DND-41 (cell line): ENCODE data around the gene TCEAL9.
"Not testable (repeated sequence)": the region's sequence is repeated elsewhere in the genome, so short reads cannot be mapped to it uniquely, and the experiment has no call there.

Source experiments
- ATAC-seq: fragments of 200-7000 bp; cut with Tn5 transposase; 3 replicates; pipeline ENCODE4 v1.9.1; 2021; ENCODE audit warnings: low read depth; ENCODE audit not compliant: insufficient read depth
- DNase-seq: peaks from one replicate; pipeline ENCODE4 v3.0.0-alpha.2; 2020
- H2AFZ ChIP-seq: 2 replicates; pipeline ENCODE4 v1.6.0; 2012; ENCODE audit warnings: low read depth, low read length
- H3K27ac ChIP-seq: 2 replicates; pipeline ENCODE4 v1.5.1; 2012; ENCODE audit warnings: low read length, inconsistent platforms
- H3K27me3 ChIP-seq: fragments of 200-600 bp; sonication (generic); 2 replicates; pipeline ENCODE4 v1.6.0; 2012; ENCODE audit warnings: low read length, mild to moderate bottlenecking, inconsistent platforms; ENCODE audit not compliant: insufficient read depth, poor library complexity
- H3K36me3 ChIP-seq: 2 replicates; pipeline ENCODE4 v1.5.1; 2012; ENCODE audit warnings: low read length, inconsistent platforms; ENCODE audit not compliant: insufficient read depth
- H3K4me1 ChIP-seq: 2 replicates; pipeline ENCODE4 v1.5.1; 2012; ENCODE audit warnings: mild to moderate bottlenecking, low read length; ENCODE audit not compliant: insufficient read depth
- H3K4me2 ChIP-seq: 2 replicates; pipeline ENCODE4 v1.6.0; 2012; ENCODE audit warnings: mild to moderate bottlenecking, moderate library complexity, low read length, inconsistent platforms; ENCODE audit not compliant: insufficient read depth
- H3K4me3 ChIP-seq, 2 experiments: fragments of 200-600 bp in 1 of 2; shearing (Covaris generic) in 1 of 2; 2 replicates each; pipeline ENCODE4 v1.5.1; 2012 to 2016; ENCODE audit warnings: inconsistent platforms in 2 of 2, low read length in 2 of 2, mild to moderate bottlenecking in 2 of 2, low read depth in 1 of 2, moderate library complexity in 1 of 2
- H3K79me2 ChIP-seq: 2 replicates; pipeline ENCODE4 v1.6.0; 2012; ENCODE audit warnings: low read length, inconsistent platforms; ENCODE audit not compliant: insufficient read depth
- H3K9ac ChIP-seq: 2 replicates; pipeline ENCODE4 v1.6.0; 2012; ENCODE audit warnings: low read depth, mild to moderate bottlenecking, inconsistent platforms, low read length, moderate library complexity
- H3K9me3 ChIP-seq: 2 replicates; pipeline ENCODE4 v1.5.1; 2012; ENCODE audit warnings: low read length, moderate library complexity, mild to moderate bottlenecking, inconsistent platforms; ENCODE audit not compliant: insufficient read depth, severe bottlenecking
- H4K20me1 ChIP-seq: 2 replicates; pipeline ENCODE4 v1.6.0; 2012; ENCODE audit warnings: low read length; ENCODE audit not compliant: insufficient read depth
- CTCF ChIP-seq: IDR thresholded peaks from 2 replicates; pipeline ENCODE4 v1.5.1; 2012; ENCODE audit warnings: borderline replicate concordance, low read length, moderate library complexity, mild to moderate bottlenecking; ENCODE audit not compliant: poor library complexity, severe bottlenecking; ENCODE audit errors: extremely low read depth
- EZH2 ChIP-seq: IDR thresholded peaks from 3 replicates; pipeline ENCODE4 v1.6.1; 2012; ENCODE audit warnings: borderline replicate concordance, low read depth, mild to moderate bottlenecking, moderate library complexity, low read length, inconsistent platforms; ENCODE audit not compliant: severe bottlenecking

TCEAL9 gene

GRCh38 chrX:103382877-103383276, 26.6 kb downstream of the TCEAL9 start:
- Histone ChIP-seq H3K27me3 (no peaks in the 10 kb centered on the region), H3K4me3 (no peak overlapping the region), H4K20me1 (no peaks in the 10 kb centered on the region), H3K4me2 (no peak overlapping the region), H3K79me2 (no peaks in the 10 kb centered on the region), H3K36me3 (peaks cover 7% of the 10 kb centered on the region; the same call in 1 of the 2 replicates), H3K4me1 (peaks cover under 1% of the 10 kb centered on the region), H3K9me3 (no peaks in the 10 kb centered on the region), H2AFZ (no peak overlapping the region), H3K27ac (no peak overlapping the region), H3K9ac (no peak overlapping the region)
- DNase-seq (no peak), ATAC-seq (no peak)
- TF ChIP-seq CTCF (no peak), EZH2 (no peak)

GRCh38 chrX:103384672-103385071, 28.4 kb downstream of the TCEAL9 start:
- no peak overlapping the region for H3K4me2 ChIP-seq
- H3K27me3 ChIP-seq: no peaks in the 10 kb centered on the region
- no peak for TF ChIP-seq CTCF
- TF ChIP-seq EZH2: no peak
- H2AFZ ChIP-seq: no peak overlapping the region
- H3K27ac ChIP-seq: no peak overlapping the region
- H3K9me3 ChIP-seq: no peaks in the 10 kb centered on the region
- no peaks in the 10 kb centered on the region for H3K36me3 ChIP-seq
- ATAC-seq (no peak), DNase-seq (no peak)
- H4K20me1 ChIP-seq: no peaks in the 10 kb centered on the region
- no peak overlapping the region for H3K9ac ChIP-seq
- no peaks in the 10 kb centered on the region for H3K79me2 ChIP-seq
- no peaks in the 10 kb centered on the region for H3K4me1 ChIP-seq
- H3K4me3 ChIP-seq: no peak overlapping the region

GRCh38 chrX:103385283-103385830, 29.1 kb downstream of the TCEAL9 start:
- H3K36me3 ChIP-seq, DNase-seq, H2AFZ ChIP-seq, H3K27me3 ChIP-seq, H3K4me2 ChIP-seq, H3K27ac ChIP-seq, H4K20me1 ChIP-seq, H3K4me1 ChIP-seq, ATAC-seq, H3K9me3 ChIP-seq, H3K9ac ChIP-seq, H3K4me3 ChIP-seq, H3K79me2 ChIP-seq: not testable (repeated sequence)

- Histone ChIP-seq H2AFZ (no peak overlapping the region), H3K79me2 (no peaks in the 10 kb centered on the region), H3K36me3 (no peaks in the 10 kb centered on the region), H3K9me3 (no peaks in the 10 kb centered on the region), H4K20me1 (no peaks in the 10 kb centered on the region), H3K4me3 (no peak overlapping the region), H3K27me3 (no peaks in the 10 kb centered on the region), H3K4me1 (no peaks in the 10 kb centered on the region), H3K27ac (no peak overlapping the region), H3K9ac (no peak overlapping the region), H3K4me2 (no peak overlapping the region)
- TF ChIP-seq EZH2 (no peak), CTCF (no peak)
- DNase-seq: no peak
- ATAC-seq: no peak
These were observed 30.0 kb downstream of the TCEAL9 start for GRCh38 chrX:103386332-103386731.
